Astrocyte (in vitro differentiated cells and primary cell): ENCODE results near the gene AGBL4. TPM values are rescaled to one million over a fixed set of nuclear protein-coding genes. Genes with fewer than 3 reads are reported as not detected.

ENCODE experiments used
- DNase-seq: peaks from one replicate; pipeline ENCODE4 v3.0.0-alpha.2; 2010; ENCODE audit warnings: low read depth
- FAIRE-seq: peaks from 2 replicates; lab custom pipeline; 2011; peaks lifted over from hg19 to GRCh38; lab: Jason Lieb, UNC
- H2AFZ ChIP-seq: 2 replicates; pipeline ENCODE4 v1.6.0; 2012; ENCODE audit warnings: low read depth, low read length, inconsistent platforms
- H3K27ac ChIP-seq: 2 replicates; pipeline ENCODE4 v1.5.1; 2011; ENCODE audit warnings: low read depth, low read length, inconsistent platforms
- H3K27me3 ChIP-seq: 2 replicates; pipeline ENCODE4 v1.6.0; 2011; ENCODE audit warnings: low read length, inconsistent platforms; ENCODE audit not compliant: insufficient read depth
- H3K36me3 ChIP-seq: 2 replicates; pipeline ENCODE4 v1.5.1; 2011; ENCODE audit warnings: low read length, inconsistent platforms; ENCODE audit not compliant: insufficient read depth
- H3K4me1 ChIP-seq: 2 replicates; pipeline ENCODE4 v1.5.1; 2011; ENCODE audit warnings: low read length, inconsistent platforms; ENCODE audit not compliant: insufficient read depth
- H3K4me2 ChIP-seq: 2 replicates; pipeline ENCODE4 v1.6.0; 2012; ENCODE audit warnings: low read length, inconsistent platforms
- H3K4me3 ChIP-seq: 2 replicates; pipeline ENCODE4 v1.5.1; 2011; ENCODE audit warnings: low read depth, mild to moderate bottlenecking, low read length, inconsistent platforms; ENCODE audit not compliant: insufficient read depth
- H3K79me2 ChIP-seq: 2 replicates; pipeline ENCODE4 v1.6.0; 2012; ENCODE audit warnings: mild to moderate bottlenecking, low read length, inconsistent platforms; ENCODE audit not compliant: insufficient read depth
- H3K9ac ChIP-seq: 2 replicates; pipeline ENCODE4 v1.6.0; 2012; ENCODE audit warnings: mild to moderate bottlenecking, low read length, inconsistent platforms
- H3K9me3 ChIP-seq: 2 replicates; pipeline ENCODE4 v1.5.1; 2012; ENCODE audit warnings: low read depth, mild to moderate bottlenecking, low read length, inconsistent platforms; ENCODE audit not compliant: insufficient read depth
- H4K20me1 ChIP-seq: 2 replicates; pipeline ENCODE4 v1.6.0; 2012; ENCODE audit warnings: low read length, inconsistent platforms; ENCODE audit not compliant: insufficient read depth
- H3K27ac Mint-ChIP-seq: one replicate; pipeline ENCODE4 v1.8.0; 2021; ENCODE audit warnings: mild to moderate bottlenecking, mixed read lengths; ENCODE audit not compliant: unreplicated experiment
- H3K27me3 Mint-ChIP-seq: one replicate; pipeline ENCODE4 v1.8.0; 2021; ENCODE audit warnings: low read depth, mixed read lengths; ENCODE audit not compliant: unreplicated experiment
- H3K36me3 Mint-ChIP-seq: one replicate; pipeline ENCODE4 v1.8.0; 2021; ENCODE audit warnings: low read depth, mixed read lengths; ENCODE audit not compliant: unreplicated experiment
- H3K4me1 Mint-ChIP-seq: one replicate; pipeline ENCODE4 v1.8.0; 2021; ENCODE audit warnings: low read depth, mixed read lengths; ENCODE audit not compliant: unreplicated experiment
- H3K4me3 Mint-ChIP-seq: one replicate; pipeline ENCODE4 v1.8.0; 2021; ENCODE audit warnings: mild to moderate bottlenecking, moderate library complexity, mixed read lengths; ENCODE audit not compliant: unreplicated experiment
- H3K9me3 Mint-ChIP-seq: one replicate; pipeline ENCODE4 v1.8.0; 2021; ENCODE audit warnings: mild to moderate bottlenecking, mixed read lengths; ENCODE audit not compliant: unreplicated experiment
- EZH2 ChIP-seq: IDR thresholded peaks from 2 replicates; pipeline ENCODE4 v1.6.1; 2012; ENCODE audit warnings: mild to moderate bottlenecking, low read length, inconsistent platforms; ENCODE audit not compliant: insufficient read depth
- total RNA-seq: library from RNA; stranded (reverse); gene quantifications from 2 replicates; pipeline ENCODE4 v1.2.1, GENCODE V29; 2021
- TF ChIP-seq, protein P1 (sequence below): IDR thresholded peaks from 2 replicates; pipeline ENCODE4 v1.5.1; 2011; ENCODE audit warnings: low read depth, mild to moderate bottlenecking, inconsistent platforms, low read length, moderate library complexity; ENCODE audit not compliant: insufficient read depth

AGBL4 gene
- total RNA-seq, 1 donor from 2014 or later, result not detected

DNA sequence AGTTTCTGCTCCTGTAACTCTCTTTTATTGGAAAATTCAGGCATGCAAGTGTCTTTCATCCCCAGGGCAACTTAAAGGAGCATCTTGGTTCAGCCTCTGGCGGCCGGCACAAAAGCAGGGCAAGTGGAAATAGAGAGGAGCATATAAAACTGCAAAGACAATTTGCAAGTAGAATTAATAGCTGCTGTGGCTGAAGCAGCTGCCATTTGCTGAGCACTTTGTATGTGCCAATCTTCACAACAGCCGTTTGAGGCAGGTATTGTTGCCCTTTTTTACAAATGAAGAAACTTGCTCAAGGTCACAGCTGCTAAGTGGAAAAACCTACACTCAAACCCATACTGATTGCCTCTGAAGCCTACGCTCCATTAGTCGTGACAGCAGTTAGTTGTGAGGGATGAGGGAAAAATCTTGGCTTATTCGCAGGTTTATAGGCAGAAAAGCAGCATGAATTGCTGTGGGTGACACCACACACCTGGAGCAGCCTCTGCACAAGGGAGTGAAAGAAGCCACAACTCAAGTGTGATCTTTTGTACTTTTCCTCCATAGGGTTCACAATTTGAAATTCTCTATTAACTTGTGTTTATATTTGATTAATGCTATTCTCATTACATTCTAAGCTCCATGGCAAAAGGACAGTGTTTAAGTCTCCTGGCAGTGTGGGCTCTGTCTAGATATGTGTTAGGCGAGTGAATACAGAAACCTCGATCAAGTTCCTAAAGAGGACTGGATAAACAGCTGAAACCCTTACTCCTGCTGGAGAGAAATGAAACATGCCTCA lies 1148.0 kb downstream of the AGBL4 start:
- FAIRE-seq (no peak), DNase-seq (no peak)
- H3K27me3 Mint-ChIP-seq, result peaks cover 2% of the 10 kb centered on the region
- no peaks in the 10 kb centered on the region for H3K79me2 ChIP-seq
- no peak overlapping the region for H3K4me3 Mint-ChIP-seq
- H3K4me2 ChIP-seq, result peak overlapping the region; percentile 5
- peak overlapping the region; percentile 21 for H2AFZ ChIP-seq
- no peaks in the 10 kb centered on the region for H3K36me3 Mint-ChIP-seq
- TF ChIP-seq EZH2, result no peak
- TF ChIP-seq, protein P1, sequence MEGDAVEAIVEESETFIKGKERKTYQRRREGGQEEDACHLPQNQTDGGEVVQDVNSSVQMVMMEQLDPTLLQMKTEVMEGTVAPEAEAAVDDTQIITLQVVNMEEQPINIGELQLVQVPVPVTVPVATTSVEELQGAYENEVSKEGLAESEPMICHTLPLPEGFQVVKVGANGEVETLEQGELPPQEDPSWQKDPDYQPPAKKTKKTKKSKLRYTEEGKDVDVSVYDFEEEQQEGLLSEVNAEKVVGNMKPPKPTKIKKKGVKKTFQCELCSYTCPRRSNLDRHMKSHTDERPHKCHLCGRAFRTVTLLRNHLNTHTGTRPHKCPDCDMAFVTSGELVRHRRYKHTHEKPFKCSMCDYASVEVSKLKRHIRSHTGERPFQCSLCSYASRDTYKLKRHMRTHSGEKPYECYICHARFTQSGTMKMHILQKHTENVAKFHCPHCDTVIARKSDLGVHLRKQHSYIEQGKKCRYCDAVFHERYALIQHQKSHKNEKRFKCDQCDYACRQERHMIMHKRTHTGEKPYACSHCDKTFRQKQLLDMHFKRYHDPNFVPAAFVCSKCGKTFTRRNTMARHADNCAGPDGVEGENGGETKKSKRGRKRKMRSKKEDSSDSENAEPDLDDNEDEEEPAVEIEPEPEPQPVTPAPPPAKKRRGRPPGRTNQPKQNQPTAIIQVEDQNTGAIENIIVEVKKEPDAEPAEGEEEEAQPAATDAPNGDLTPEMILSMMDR, result no peak
- H3K27ac ChIP-seq, result no peak overlapping the region
- H3K27ac Mint-ChIP-seq, result no peak overlapping the region
- H3K4me1 ChIP-seq, result peaks cover 15% of the 10 kb centered on the region
- H3K27me3 ChIP-seq, result no peaks in the 10 kb centered on the region
- H3K4me1 Mint-ChIP-seq, result peaks cover 18% of the 10 kb centered on the region
- no peaks in the 10 kb centered on the region for H3K9me3 Mint-ChIP-seq
- H3K36me3 ChIP-seq, result no peaks in the 10 kb centered on the region
- H4K20me1 ChIP-seq, result no peaks in the 10 kb centered on the region
- no peak overlapping the region for H3K9ac ChIP-seq
- no peaks in the 10 kb centered on the region for H3K9me3 ChIP-seq
- no peak overlapping the region for H3K4me3 ChIP-seq

DNA sequence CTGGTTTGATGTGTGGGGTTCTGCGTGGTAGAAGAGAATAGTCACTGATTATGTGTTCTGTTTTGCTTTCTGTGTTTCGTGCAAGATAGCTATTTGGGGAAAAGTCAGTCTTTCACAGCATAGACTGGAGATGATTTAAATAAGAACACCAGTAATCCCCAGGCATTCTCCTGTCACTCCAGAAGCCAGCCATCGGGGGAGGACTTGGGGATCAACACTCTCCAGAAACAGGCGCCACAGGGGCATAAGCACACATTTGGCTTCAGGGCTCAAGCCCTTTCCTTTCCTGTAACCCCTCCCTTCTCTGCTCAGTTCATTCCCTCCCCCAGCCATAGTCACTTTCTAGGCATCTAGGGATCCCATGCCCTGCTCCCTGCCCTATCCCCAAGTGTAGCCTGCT lies 1149.8 kb downstream of the AGBL4 start:
- no peaks in the 10 kb centered on the region for H4K20me1 ChIP-seq
- Mint-ChIP-seq H3K27ac (no peak overlapping the region), H3K27me3 (peaks cover 2% of the 10 kb centered on the region), H3K36me3 (no peaks in the 10 kb centered on the region), H3K9me3 (no peaks in the 10 kb centered on the region), H3K4me1 (peaks cover 16% of the 10 kb centered on the region), H3K4me3 (no peak overlapping the region)
- no peaks in the 10 kb centered on the region for H3K9me3 ChIP-seq
- peaks cover 15% of the 10 kb centered on the region for H3K4me1 ChIP-seq
- no peak overlapping the region for H3K27ac ChIP-seq
- no peak overlapping the region for H3K4me2 ChIP-seq
- no peaks in the 10 kb centered on the region for H3K79me2 ChIP-seq
- FAIRE-seq (no peak), DNase-seq (no peak)
- H3K4me3 ChIP-seq, result no peak overlapping the region
- H3K9ac ChIP-seq, result no peak overlapping the region
- no peaks in the 10 kb centered on the region for H3K36me3 ChIP-seq
- no peaks in the 10 kb centered on the region for H3K27me3 ChIP-seq
- TF ChIP-seq EZH2, result no peak
- TF ChIP-seq, protein P1, result no peak
- H2AFZ ChIP-seq, result no peak overlapping the region

DNA sequence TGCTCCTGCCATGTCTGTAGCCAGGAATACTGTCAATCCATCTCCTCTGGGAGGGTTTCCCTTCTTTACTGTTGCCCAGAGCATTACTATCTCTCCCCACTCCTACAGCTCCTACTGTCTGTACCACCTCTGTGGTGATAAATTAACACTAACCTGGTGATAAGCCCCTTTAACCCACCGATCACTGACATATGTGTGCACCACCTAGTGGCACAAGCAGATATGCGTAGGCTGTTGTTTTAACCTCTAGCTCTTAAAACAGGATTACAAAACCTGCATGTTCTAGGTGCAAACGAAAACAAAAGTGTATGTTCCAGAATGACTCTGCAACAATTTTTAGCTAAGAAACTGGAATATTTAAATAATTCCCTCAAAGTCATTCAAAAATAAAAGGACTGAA lies 1153.2 kb downstream of the AGBL4 start:
- Histone ChIP-seq H3K79me2 (no peaks in the 10 kb centered on the region), H3K9me3 (no peaks in the 10 kb centered on the region), H3K4me2 (no peak overlapping the region), H3K4me1 (no peaks in the 10 kb centered on the region), H3K4me3 (no peak overlapping the region), H3K27ac (no peak overlapping the region), H3K27me3 (no peaks in the 10 kb centered on the region), H3K9ac (no peak overlapping the region), H4K20me1 (no peaks in the 10 kb centered on the region), H2AFZ (no peak overlapping the region), H3K36me3 (no peaks in the 10 kb centered on the region)
- Mint-ChIP-seq H3K9me3 (no peaks in the 10 kb centered on the region), H3K27me3 (peaks cover 5% of the 10 kb centered on the region), H3K27ac (no peak overlapping the region), H3K36me3 (no peaks in the 10 kb centered on the region), H3K4me3 (no peak overlapping the region), H3K4me1 (no peaks in the 10 kb centered on the region)
- FAIRE-seq (no peak), DNase-seq (no peak)
- no peak for TF ChIP-seq EZH2
- TF ChIP-seq, protein P1, result peak; percentile 42
